Measurements from ENCODE around the gene GRIK3. TPM values are rescaled to one million over a fixed set of nuclear protein-coding genes. Genes with fewer than 3 reads are reported as not detected.

GRIK3 gene
- total and polyA plus RNA-seq, 2 experiments from 2014 or later = 0.31 to 2.9 TPM

- H3K9me3 Mint-ChIP-seq = no peaks in the 10 kb centered on the region; the same call in 2 of the 3 replicates
- H3K4me3 Mint-ChIP-seq = no peak overlapping the region
- Histone ChIP-seq H3K4me3 (no peak overlapping the region), H3K27ac (ENCODE audit: low read depth) (no peak overlapping the region), H3F3A (replicated peaks; ENCODE audit: low read depth) (no peaks in the 10 kb centered on the region), H3K79me2 (replicated peaks; ENCODE audit: insufficient read depth) (no peaks in the 10 kb centered on the region), H3K4me1 (ENCODE audit: insufficient read depth) (no peaks in the 10 kb centered on the region), H4K20me1 (replicated peaks; ENCODE audit: insufficient read depth) (no peaks in the 10 kb centered on the region), H3K9me2 (ENCODE audit: insufficient read depth) (0 out of 2 replicates have a peak, but pooled peaks cover under 1% of the 10 kb centered on the region), H3K27me3 (ENCODE audit: insufficient read depth) (no peaks in the 10 kb centered on the region), H2AFZ (no peak overlapping the region), H3K4me2 (no peak overlapping the region), H3K36me3 (ENCODE audit: insufficient read depth) (no peaks in the 10 kb centered on the region)
- TF ChIP-seq EZH2phosphoT487 (IDR thresholded peaks at IDR 0.05; ENCODE audit: unreplicated experiment) (no peak), REST (IDR thresholded peaks at IDR 0.05; ENCODE audit: unreplicated experiment) (no peak), ZNF462 (CRISPR knock-in tag; IDR thresholded peaks at IDR 0.05) (no peak)
- no peak for DNase-seq (ENCODE audit: low spot score)
- peak; percentile 29; the same call in 1 of the 3 replicates for ATAC-seq
- peaks cover 22% of the 10 kb centered on the region for H3K4me1 Mint-ChIP-seq
- no peaks in the 10 kb centered on the region; the same call in 2 of the 3 replicates for H3K36me3 Mint-ChIP-seq (ENCODE audit: low read depth)
- no peak overlapping the region for H3K27ac Mint-ChIP-seq
- H3K27me3 Mint-ChIP-seq (ENCODE audit: insufficient read depth, low read depth, poor library complexity) = peaks cover 7% of the 10 kb centered on the region
Measured at GRCh38 chr1:36778740-36779139, 255.6 kb downstream of the GRIK3 start.
